Liver (tissue), 9 donors: ENCODE measurements around the gene OMA1. TPM values are rescaled to one million over a fixed set of nuclear protein-coding genes. Genes with fewer than 3 reads are reported as not detected.

Experiments
- DNase-seq: peaks from one replicate; pipeline ENCODE4 v3.0.0-alpha.2; 2017; ENCODE audit warnings: low spot score
- H3K27ac ChIP-seq, 2 donors: one replicate each; pipeline ENCODE4 v1.7.0; 2013; ENCODE audit warnings: inconsistent platforms in 2 of 2, low read length in 2 of 2, control low read depth in 1 of 2, low read depth in 1 of 2, mild to moderate bottlenecking in 1 of 2
- H3K27me3 ChIP-seq, 4 donors: one replicate each; pipeline versions ENCODE4 v1.6.1 to v1.7.0; 2013; ENCODE audit warnings: low read length in 3 of 4, inconsistent platforms in 1 of 4, mild to moderate bottlenecking in 1 of 4, moderate library complexity in 1 of 4; ENCODE audit not compliant: control insufficient read depth in 4 of 4, insufficient read depth in 4 of 4
- H3K36me3 ChIP-seq, 4 donors: one replicate each; pipeline versions ENCODE4 v1.6.1 to v1.7.0; 2013; ENCODE audit warnings: low read length in 3 of 4, mild to moderate bottlenecking in 3 of 4, low read depth in 1 of 4, moderate library complexity in 1 of 4; ENCODE audit not compliant: control insufficient read depth in 4 of 4, insufficient read depth in 3 of 4
- H3K4me1 ChIP-seq, 4 donors: one replicate each; pipeline versions ENCODE4 v1.6.1 to v1.7.0; 2013; ENCODE audit warnings: low read length in 3 of 4, mild to moderate bottlenecking in 3 of 4, moderate library complexity in 1 of 4; ENCODE audit not compliant: control insufficient read depth in 4 of 4, insufficient read depth in 4 of 4
- H3K4me3 ChIP-seq, 3 donors: one replicate each; pipeline versions ENCODE4 v1.6.1 to v1.7.0; 2013; ENCODE audit warnings: low read length in 3 of 3, control low read depth in 1 of 3, low read depth in 1 of 3, mild to moderate bottlenecking in 1 of 3
- H3K9ac ChIP-seq, 2 donors: one replicate each; pipeline ENCODE4 v1.7.0; 2013; ENCODE audit warnings: low read length in 2 of 2, mild to moderate bottlenecking in 2 of 2, moderate library complexity in 2 of 2, control low read depth in 1 of 2, low read depth in 1 of 2
- H3K9me3 ChIP-seq, 4 donors: one replicate each; pipeline versions ENCODE4 v1.6.1 to v1.7.0; 2013; ENCODE audit warnings: low read length in 3 of 4; ENCODE audit not compliant: control insufficient read depth in 4 of 4
- ATF3 ChIP-seq: IDR thresholded peaks from 2 replicates; pipeline ENCODE4 v1.6.1; 2016; ENCODE audit warnings: antibody characterized with exemption
- CTCF ChIP-seq: fragments of 150-350 bp; IDR thresholded peaks from 2 replicates; pipeline ENCODE4 v1.5.1; 2017; ENCODE audit warnings: improper control_type of control experiment, low read depth, low read length; ENCODE audit not compliant: missing input control
- EGR1 ChIP-seq, 2 donors: IDR thresholded peaks; 2 replicates each; pipeline ENCODE4 v1.6.1; 2016 to 2018; ENCODE audit warnings: antibody characterized with exemption in 2 of 2, low read depth in 2 of 2
- FOXA1 ChIP-seq: IDR thresholded peaks from 2 replicates; pipeline ENCODE4 v1.6.1; 2016; ENCODE audit warnings: antibody characterized with exemption
- FOXA2 ChIP-seq: IDR thresholded peaks from 2 replicates; pipeline ENCODE4 v1.6.1; 2016; ENCODE audit warnings: antibody characterized with exemption
- GABPA ChIP-seq, 2 donors: IDR thresholded peaks in 1 of 2; conservative IDR thresholded peaks in 1 of 2; 2 replicates each; pipeline ENCODE4 v1.6.1; 2016; ENCODE audit warnings: antibody characterized with exemption in 2 of 2, mild to moderate bottlenecking in 1 of 2, moderate library complexity in 1 of 2
- HNF4A ChIP-seq, 2 donors: conservative IDR thresholded peaks; 2 replicates each; pipeline ENCODE4 v1.6.1; 2016; ENCODE audit warnings: antibody characterized with exemption in 2 of 2, mild to moderate bottlenecking in 2 of 2
- HNF4G ChIP-seq: IDR thresholded peaks from 2 replicates; pipeline ENCODE4 v1.6.1; 2016; ENCODE audit warnings: antibody characterized with exemption
- JUND ChIP-seq, 2 donors: IDR thresholded peaks; 2 replicates each; pipeline ENCODE4 v1.6.1; 2016; ENCODE audit warnings: antibody characterized with exemption in 2 of 2
- NR2F2 ChIP-seq: IDR thresholded peaks from 2 replicates; pipeline ENCODE4 v1.6.1; 2016; ENCODE audit warnings: antibody characterized with exemption
- RAD21 ChIP-seq, 2 donors: IDR thresholded peaks; 2 replicates each; pipeline ENCODE4 v1.6.1; 2016; ENCODE audit warnings: antibody characterized with exemption in 2 of 2, mild to moderate bottlenecking in 2 of 2
- REST ChIP-seq: IDR thresholded peaks from 2 replicates; pipeline ENCODE4 v1.6.1; 2016; ENCODE audit warnings: antibody characterized with exemption, mild to moderate bottlenecking
- RXRA ChIP-seq, 2 donors: IDR thresholded peaks; 2 replicates each; pipeline ENCODE4 v1.6.1; 2017 to 2018; ENCODE audit warnings: antibody characterized with exemption in 2 of 2, mild to moderate bottlenecking in 1 of 2
- SP1 ChIP-seq: IDR thresholded peaks from 2 replicates; pipeline ENCODE4 v1.6.1; 2018; ENCODE audit warnings: antibody characterized with exemption, mild to moderate bottlenecking
- TAF1 ChIP-seq: conservative IDR thresholded peaks from 2 replicates; pipeline ENCODE4 v1.6.1; 2016; ENCODE audit warnings: antibody characterized with exemption, mild to moderate bottlenecking
- YY1 ChIP-seq: IDR thresholded peaks from 2 replicates; pipeline ENCODE4 v1.6.1; 2016; ENCODE audit warnings: antibody characterized with exemption, mild to moderate bottlenecking
- polyA plus RNA-seq, 2 donors: library from polyadenylated mRNA; stranded (reverse) in 1 of 2; unstranded in 1 of 2; fragments of 200-250 nt in 1 of 2; fragments of >200 nt in 1 of 2; fragmentation: Nextera tagmentation in 1 of 2; extraction: Ambion mirVana in 1 of 2; gene quantifications; one replicate each; pipeline versions ENCODE4 v1.2.1 to v1.2.3, GENCODE V29; 2013 to 2015
- total RNA-seq, 2 donors: library from RNA; depleted of rRNA; stranded (reverse); fragments of >200 nt; gene quantifications; one replicate each; pipeline ENCODE4 v1.2.3, GENCODE V29; 2014
- TF ChIP-seq, protein P1 (sequence below): IDR thresholded peaks from 2 replicates; pipeline ENCODE4 v1.6.1; 2016; ENCODE audit warnings: antibody characterized with exemption
- TF ChIP-seq, protein P2 (sequence below): IDR thresholded peaks from 2 replicates; pipeline ENCODE4 v1.6.1; 2016; ENCODE audit warnings: antibody characterized with exemption
- donor health status: healthy.
- donor health status: healthy.
- donor health status: healthy.
- donor health status: healthy.
- donor health status: healthy.

OMA1 gene
- total and polyA plus RNA-seq, 4 donors, result 9.1 to 31.0 (median 16.1) TPM

DNA sequence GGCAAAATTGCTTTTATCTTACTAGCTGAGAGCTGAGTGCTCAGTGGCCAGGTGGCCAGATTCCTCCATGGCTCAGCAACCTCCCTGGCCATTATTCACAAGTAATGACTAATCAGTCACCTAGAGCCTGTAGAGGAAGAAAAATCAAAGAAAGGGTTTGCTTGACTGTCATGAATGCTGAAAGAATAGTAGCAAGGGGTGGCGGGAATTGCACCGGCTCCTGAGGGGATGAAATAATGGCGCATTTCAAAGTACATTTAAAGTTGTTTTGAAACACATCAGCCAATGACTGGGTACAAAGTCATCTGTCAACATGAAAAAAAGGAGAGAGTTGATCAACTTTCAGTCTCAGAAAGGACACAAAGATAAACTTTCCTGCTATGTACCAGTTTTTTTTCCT lies 99.5 kb downstream of the OMA1 start (continued):
- TF ChIP-seq REST (peak; percentile 44), JUND (IDR thresholded peaks at IDR 0.05) (peak in 1 of 2 donors; percentile 60), SP1 (peak; percentile 79), FOXA1 (peak; percentile 70), HNF4G (peak; percentile 9), FOXA2 (peak; percentile 76), YY1 (peak; percentile 84)
- TF ChIP-seq, protein P1, sequence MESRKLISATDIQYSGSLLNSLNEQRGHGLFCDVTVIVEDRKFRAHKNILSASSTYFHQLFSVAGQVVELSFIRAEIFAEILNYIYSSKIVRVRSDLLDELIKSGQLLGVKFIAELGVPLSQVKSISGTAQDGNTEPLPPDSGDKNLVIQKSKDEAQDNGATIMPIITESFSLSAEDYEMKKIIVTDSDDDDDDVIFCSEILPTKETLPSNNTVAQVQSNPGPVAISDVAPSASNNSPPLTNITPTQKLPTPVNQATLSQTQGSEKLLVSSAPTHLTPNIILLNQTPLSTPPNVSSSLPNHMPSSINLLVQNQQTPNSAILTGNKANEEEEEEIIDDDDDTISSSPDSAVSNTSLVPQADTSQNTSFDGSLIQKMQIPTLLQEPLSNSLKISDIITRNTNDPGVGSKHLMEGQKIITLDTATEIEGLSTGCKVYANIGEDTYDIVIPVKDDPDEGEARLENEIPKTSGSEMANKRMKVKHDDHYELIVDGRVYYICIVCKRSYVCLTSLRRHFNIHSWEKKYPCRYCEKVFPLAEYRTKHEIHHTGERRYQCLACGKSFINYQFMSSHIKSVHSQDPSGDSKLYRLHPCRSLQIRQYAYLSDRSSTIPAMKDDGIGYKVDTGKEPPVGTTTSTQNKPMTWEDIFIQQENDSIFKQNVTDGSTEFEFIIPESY, result no peak
- TF ChIP-seq, protein P2, sequence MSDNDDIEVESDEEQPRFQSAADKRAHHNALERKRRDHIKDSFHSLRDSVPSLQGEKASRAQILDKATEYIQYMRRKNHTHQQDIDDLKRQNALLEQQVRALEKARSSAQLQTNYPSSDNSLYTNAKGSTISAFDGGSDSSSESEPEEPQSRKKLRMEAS, result no peak

- Histone ChIP-seq H3K27me3 (no peaks in the 10 kb centered on the region), H3K4me3 (no peak overlapping the region), H3K9me3 (no peaks in the 10 kb centered on the region), H3K9ac (peak overlapping the region in 1 of 2 donors; percentile 87), H3K4me1 (peaks cover 5 to 39% (median 36%) of the 10 kb centered on the region in 4 donors), H3K36me3 (no peaks in the 10 kb centered on the region), H3K27ac (peak overlapping the region; percentile 89 to 92)
- TF ChIP-seq TAF1, result no peak
- peak; percentile 43 to 66 for TF ChIP-seq JUND (IDR thresholded peaks at IDR 0.05)
- TF ChIP-seq CTCF, result no peak
- peak; percentile 85 for TF ChIP-seq FOXA2
- peak; percentile 37 for TF ChIP-seq NR2F2
- peak; percentile 99 for TF ChIP-seq SP1
- peak in 1 of 2 donors; percentile 44 for TF ChIP-seq RAD21 (IDR thresholded peaks at IDR 0.05)
- TF ChIP-seq, protein P1, result no peak
- peak; percentile 91 for TF ChIP-seq HNF4G
- TF ChIP-seq REST, result peak; percentile 86
- TF ChIP-seq HNF4A (conservative IDR thresholded peaks at IDR 0.05), result peak; percentile 96 to 97
- TF ChIP-seq FOXA1, result peak; percentile 77
- TF ChIP-seq ATF3, result no peak
- TF ChIP-seq RXRA (IDR thresholded peaks at IDR 0.05), result peak; percentile 67 to 75
- TF ChIP-seq, protein P2, result peak; percentile 70
- no peak for TF ChIP-seq GABPA (IDR thresholded peaks at IDR 0.05 in 1 of 2, conservative IDR thresholded peaks at IDR 0.05 in 1 of 2)
- TF ChIP-seq EGR1 (IDR thresholded peaks at IDR 0.05; ENCODE audit: low read depth in 2 of 2), result no peak
- peak; percentile 41 for TF ChIP-seq YY1
- DNase-seq, result no peak
Measured at GRCh38 chr1:58446368-58446767, 100.2 kb downstream of the OMA1 start.
